PFSK-1 (cell line): Measurements from ENCODE around the gene CEP72.

Experiments used
- FOXP2 ChIP-seq: optimal IDR thresholded peaks from 2 replicates; pipeline ENCODE3; 2011; ENCODE audit warnings: borderline replicate concordance, control low read depth, inconsistent platforms; ENCODE audit not compliant: insufficient read depth; ENCODE audit errors: extremely low read length, extremely low read depth
- POLR2AphosphoS5 ChIP-seq: IDR thresholded peaks from 2 replicates; pipeline ENCODE4 v1.6.1; 2012; ENCODE audit warnings: low read depth, mild to moderate bottlenecking, control low read depth, low read length, moderate library complexity
- REST ChIP-seq, 2 experiments: IDR thresholded peaks; 2 replicates each; pipeline versions ENCODE4 v1.6.1 to v1.8.0; 2011 to 2012; ENCODE audit warnings: low read depth in 2 of 2, low read length in 2 of 2, control low read depth in 1 of 2, inconsistent platforms in 1 of 2, mild to moderate bottlenecking in 1 of 2, moderate library complexity in 1 of 2; ENCODE audit not compliant: insufficient read depth in 1 of 2
- SIN3A ChIP-seq: IDR thresholded peaks from 2 replicates; pipeline ENCODE4 v1.6.1; 2012; ENCODE audit warnings: mild to moderate bottlenecking, low read length, moderate library complexity, borderline replicate concordance; ENCODE audit not compliant: insufficient read depth
- TAF1 ChIP-seq: IDR thresholded peaks from 2 replicates; pipeline ENCODE4 v1.6.1; 2012; ENCODE audit warnings: low read length, control low read depth, borderline replicate concordance; ENCODE audit not compliant: insufficient read depth

- no peak for TF ChIP-seq TAF1
- no peak for TF ChIP-seq POLR2AphosphoS5
- no peak for TF ChIP-seq SIN3A
- no peak for TF ChIP-seq REST (IDR thresholded peaks at IDR 0.05; ENCODE audit: insufficient read depth in 1 of 2, low read depth in 2 of 2, low read length in 2 of 2)
- no peak for TF ChIP-seq FOXP2
Measured at GRCh38 chr5:664994-665360, 52.8 kb downstream of the CEP72 start.
